SKM-1 (cell line): ENCODE measurements around the gene ZNF740.
"Not testable (repeated sequence)": the region's sequence is repeated elsewhere in the genome, so short reads cannot be mapped to it uniquely, and the experiment has no call there.

Source experiments
- DNase-seq: peaks from one replicate; lab custom pipeline; 2025; ENCODE audit not compliant: unreplicated experiment; lab: John Stamatoyannopoulos, UW

Gene ZNF740

DNA sequence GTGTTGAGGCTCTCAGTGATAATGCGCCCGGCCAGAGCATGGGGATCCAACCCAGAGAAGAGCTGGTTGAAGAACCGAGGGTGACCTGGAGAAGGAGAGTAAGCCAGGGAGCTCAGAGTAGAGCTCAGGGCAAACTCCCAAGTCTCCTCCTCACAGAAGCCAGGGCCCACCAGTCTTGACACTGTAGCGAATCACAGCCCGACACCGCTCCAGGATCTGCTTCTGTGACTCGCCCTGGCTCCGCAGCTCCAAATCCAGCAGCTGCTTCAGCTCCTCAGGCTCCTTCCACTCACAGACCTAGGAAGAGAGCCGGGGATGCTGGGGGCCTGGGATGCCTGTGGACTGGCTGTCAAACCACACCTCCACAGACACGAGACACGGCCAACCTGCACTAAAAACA, 8.2 kb upstream of the ZNF740 start:
- no peak for DNase-seq

DNA sequence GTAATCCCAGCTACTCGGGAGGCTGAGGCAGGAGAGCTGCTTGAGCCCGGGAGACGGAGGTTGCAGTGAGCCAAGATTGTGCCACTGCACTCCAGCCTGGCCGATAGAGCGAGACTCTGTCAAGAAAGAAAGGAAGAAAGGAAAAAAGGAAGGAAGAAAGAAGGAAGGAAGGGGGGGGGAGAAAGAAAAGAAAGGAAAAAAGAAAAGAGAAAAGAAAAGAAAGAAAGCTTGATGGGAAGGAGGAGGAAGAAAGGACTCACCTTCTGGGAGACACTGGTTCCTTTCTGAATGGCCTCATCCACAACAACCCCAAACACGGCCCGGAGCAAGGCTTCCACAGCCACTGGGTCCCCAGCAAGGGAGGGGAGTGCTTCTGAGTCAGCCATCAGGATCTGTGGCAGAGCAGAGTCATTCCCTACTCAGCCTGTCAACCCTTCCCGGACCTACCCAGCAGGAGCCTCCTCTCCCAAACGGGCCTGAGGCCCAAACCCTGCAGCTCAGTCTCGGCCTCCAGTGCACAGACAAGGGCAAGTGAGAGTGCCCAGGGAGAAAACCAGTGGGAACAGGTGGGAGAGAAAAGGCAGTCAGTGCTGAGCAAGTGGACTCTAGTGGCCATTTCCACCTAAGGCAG, 7.3 kb upstream of the ZNF740 start:
- no peak for DNase-seq

DNA sequence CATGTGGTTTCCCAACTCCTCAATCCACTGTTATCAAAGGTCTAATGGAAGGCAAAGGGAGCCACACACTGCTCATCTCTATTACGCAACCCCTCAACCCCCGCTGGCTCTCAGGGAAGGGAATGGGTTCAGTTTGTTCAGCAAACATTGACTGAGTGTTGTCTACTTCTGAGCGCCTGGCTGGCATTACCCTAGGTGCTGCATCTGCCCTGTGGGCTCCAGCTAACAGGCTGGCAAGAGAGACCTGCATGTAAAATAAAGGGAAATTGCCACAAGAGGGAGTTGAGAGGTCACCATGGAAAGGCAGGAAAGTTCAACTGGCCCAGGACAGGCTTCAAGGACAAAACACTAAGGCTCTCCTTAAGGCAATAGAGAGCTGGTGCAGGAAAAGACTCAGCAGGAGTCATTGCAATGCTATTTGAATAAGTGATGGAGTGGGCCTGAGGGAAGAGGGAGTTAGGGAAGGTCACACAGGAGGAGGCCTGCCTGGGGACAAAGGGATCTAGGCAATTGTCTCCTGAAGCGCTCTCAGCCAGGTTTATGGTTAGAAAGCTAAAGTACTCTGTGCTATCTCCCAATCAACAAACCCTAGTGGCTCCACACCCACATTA, 5.5 kb upstream of the ZNF740 start:
- DNase-seq: peak; percentile 1

DNA sequence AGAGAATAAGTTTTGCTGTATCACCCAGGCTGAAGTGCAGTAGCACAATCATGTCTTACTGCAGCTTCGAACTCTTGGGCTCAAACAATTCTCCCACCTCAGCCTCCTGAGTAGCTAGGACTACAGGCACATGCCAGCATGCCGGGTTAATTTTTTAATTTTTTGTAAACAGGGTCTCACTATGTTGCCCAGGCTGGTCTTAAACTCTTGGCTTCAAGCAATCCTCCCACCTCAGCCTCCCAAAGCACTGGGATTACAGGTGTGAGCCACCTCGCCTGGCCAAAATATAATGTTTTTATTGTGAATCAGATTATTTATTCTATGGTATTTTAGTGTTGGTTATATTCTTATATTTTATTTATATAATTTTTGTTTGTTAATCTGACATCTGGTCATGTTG, 3.8 kb upstream of the ZNF740 start:
- no peak for DNase-seq

DNA sequence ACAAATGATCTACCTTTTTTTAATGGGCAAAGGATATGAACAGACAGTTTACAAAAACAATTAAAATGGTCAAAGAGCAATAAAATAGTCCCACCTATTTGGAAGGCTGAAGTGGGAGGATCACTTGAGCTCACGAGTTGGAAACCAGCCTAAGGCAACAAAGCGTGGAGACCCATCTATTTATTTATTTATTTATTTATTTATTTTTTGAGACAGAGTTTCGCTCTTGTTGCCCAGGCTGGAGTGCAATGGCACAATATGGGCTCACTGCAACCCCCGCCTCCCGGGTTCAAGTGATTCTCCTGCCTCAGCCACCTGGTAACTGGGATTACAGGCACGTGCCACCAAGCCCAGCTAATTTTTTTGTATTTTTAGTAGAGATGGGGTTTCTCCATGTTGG, 3.1 kb upstream of the ZNF740 start:
- DNase-seq: not testable (repeated sequence)

DNA sequence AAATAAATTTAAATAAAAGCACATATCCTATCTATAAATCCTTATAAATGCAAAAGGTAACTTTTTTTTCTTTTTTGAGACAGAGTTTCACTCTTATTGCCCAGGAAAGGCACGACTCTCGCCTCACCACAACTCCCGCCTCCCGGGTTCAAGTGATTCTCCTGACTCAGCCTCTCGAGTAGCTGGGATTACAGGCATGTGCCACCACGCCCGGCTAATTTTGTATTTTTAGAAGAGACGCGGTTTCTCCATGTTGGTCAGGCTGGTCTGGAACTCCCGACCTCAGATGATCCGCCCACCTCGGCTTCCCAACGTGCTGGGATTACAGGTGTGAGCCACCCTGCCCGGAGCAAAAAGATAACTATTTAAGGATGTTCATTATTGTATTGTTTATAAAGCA, 1.7 kb upstream of the ZNF740 start:
- not testable (repeated sequence) for DNase-seq

DNA sequence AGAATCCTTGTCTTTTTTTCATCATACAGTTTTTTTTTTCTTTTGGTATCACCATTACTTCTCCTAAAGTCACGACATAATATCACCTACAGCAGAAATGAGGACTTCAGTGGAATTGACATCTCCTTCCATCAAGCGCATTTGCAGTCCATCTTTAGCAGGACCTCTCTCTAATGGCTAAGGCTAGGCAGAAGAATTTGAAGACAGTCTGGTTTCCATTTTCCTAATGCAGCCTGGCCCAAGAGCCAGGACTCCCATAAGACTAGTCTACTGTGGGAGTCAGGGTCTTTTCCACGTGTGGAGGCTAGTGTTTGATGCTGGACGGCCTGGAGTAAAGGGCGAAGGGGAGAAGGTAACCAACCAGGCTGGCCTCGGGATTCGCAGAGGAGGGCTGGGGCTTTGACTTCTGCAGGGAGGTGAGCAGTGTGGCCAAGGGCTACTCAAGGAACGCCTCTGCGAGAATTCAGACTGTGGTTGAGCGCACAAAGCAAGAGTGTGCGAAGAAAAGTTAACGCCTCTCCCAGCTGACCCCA, 769 bp upstream of the ZNF740 start:
- no peak for DNase-seq

DNA sequence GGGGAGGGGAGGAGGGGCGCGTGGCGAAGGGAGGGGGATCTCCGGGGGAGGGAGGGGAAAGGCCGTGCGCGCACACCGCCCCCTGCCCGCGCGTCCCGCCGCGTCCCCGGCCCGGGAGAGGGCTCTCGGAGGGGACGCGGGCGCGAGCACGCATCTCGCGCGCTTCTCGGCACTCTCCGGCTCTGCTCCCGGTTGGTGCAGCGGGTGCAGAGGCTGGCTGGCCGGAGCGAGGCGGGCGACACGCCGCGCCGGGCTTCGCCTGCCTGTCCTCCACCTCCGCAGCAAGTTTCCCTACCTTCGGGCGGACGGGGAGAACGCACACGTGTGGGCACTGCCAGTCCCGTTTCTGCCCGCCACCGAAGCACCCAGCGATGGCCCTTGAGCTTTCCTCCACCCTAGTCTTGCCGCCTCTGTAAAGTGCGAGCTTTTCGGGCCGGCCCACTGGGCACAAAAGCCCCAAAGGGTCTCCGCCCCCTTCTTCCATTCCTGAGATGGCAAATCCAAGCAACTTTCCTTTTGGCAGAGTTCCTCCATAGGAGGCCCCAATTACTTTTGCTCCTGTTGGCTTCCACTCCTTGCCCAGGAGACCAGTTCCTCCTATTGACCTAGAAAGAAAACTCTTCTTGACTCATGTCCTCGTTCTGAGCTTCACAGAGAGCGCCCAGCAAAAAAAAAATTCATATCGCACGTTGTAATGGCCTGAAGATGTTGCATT, 566 bp downstream of the ZNF740 start:
- DNase-seq: peak; percentile 11

DNA sequence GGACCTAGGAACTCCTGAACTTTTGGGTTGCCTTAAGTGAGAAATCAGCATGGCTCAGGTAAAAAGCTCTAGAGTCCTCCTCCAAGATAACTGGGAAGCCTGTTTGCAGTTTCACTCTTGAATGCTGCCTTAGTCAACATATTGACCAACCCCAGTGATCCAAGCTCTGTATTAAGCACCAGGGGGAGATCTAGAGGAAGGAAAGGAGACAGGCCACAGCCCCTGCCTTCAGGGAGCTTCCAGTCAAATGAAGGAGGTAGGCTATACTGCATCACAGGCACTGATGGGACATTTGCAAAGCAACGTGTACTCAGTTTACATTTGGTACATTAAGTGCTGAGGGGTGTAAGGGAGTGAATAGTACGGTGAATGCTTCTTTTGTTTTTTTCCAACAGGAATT, 1.4 kb downstream of the ZNF740 start:
- no peak for DNase-seq

DNA sequence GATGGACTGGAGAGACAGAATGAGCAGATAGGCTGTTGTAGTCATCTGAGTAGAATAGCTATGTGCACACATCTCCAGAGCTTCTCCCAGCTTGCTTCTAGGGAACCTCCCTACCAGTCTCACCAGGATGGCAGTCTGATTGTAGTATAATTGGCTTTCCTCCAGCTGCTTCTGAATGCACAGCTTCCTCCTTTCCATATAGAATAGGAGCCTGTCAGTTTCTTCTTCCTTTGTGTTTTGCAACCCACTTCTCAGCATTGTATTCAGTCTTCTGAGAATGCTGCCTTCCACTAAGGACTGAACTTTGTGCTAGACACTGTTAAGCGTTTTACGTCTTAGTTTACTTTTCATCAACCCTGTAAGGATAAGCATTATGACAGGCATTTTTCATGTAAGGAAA, 2.4 kb downstream of the ZNF740 start:
- no peak for DNase-seq

DNA sequence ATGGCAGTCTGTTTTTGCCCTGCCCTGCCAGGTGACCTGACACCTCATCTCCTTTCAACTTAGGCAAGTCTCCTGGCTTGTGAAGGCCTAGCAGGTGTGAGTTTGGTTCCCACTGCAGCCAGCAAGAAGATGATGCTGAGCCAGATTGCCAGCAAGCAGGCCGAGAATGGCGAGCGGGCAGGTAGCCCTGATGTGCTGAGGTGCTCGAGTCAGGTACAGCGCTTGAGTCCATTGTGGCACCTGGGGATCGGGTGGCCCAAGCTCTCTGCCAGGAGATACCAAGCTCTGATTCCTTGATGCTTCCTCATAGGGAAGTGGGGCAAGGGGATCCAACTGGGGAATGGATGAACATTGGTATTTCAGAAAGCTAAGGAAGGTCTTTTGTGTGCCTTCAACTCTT, 4.3 kb downstream of the ZNF740 start:
- DNase-seq: no peak

DNA sequence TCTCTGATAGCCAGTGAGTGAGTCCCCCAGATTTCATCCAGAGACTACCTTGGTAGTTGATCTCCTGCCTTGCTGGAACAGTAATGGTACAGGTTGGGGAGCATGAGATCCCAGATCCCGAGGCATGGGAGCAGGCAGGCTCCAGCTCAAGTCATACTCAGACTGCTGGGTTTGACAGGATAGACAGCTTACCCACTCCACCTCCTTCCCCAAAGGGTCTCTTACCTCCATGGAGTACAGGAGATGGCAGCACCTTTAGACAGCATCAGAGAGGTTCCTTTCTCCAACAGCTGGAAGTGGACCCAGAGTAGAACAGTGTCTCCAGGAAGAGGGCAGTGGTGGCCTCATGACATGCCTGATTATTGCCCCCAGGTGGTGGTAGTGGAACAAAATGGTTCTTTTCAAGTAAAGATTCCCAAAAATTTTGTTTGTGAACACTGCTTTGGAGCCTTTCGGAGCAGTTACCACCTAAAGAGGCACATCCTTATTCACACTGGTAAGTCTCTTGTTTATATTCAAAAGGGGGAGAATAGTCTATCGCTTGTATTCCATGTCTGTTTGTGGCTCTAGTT, 5.1 kb downstream of the ZNF740 start:
- DNase-seq: no peak

DNA sequence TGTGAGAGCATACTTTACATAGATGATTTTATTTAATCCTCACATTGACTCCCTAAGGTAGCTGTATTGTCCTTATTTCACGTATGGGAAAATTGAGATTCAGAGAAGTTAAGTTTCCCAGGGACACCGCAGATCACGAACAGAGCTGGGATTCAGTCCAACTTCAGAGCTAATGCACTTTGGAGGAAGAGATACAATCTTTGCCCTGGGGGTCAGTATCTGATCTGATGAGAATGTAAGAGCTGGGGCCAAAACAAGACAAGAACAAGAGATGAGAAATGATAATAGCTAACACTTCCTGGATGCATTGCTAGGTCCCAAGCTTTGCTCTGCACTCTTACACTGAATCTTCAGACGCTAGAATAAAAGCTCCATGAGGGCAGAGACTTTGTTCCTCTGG, 6.2 kb downstream of the ZNF740 start:
- no peak for DNase-seq

DNA sequence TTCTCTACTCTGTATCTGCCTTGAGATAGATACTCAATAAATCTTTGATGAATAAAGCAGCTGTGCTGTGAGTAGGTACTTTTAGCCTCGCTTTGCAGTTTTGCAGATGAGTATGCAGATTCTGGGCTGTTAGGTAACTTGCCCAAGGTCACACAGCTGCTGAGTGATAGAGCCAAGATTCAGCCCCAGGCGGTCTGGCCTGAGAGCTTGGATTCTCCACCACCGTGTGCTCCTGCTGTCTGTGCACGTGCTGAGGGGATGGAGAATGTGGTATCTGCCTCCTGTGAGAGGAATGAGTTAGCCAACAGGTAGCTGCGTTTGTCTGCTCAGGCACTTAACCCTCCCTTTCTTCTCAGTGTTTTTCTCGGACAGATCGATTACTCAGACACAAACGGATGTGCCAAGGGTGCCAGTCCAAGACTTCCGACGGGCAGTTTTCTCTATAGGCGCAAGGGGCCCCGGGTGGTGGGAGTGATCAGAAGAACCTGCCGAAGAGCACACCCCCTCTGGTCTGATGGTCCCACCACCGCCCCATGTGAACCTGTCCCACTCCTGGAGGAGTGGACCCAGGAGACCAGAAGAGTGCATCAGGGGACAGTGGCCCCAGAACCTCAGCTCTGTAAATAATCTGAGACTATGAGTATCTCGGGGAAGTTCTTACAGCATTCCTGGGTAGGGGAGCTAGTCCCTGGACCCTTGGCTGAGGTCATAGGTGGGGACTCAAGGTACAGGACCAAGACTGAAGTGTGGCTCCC, 6.8 kb downstream of the ZNF740 start:
- no peak for DNase-seq

DNA sequence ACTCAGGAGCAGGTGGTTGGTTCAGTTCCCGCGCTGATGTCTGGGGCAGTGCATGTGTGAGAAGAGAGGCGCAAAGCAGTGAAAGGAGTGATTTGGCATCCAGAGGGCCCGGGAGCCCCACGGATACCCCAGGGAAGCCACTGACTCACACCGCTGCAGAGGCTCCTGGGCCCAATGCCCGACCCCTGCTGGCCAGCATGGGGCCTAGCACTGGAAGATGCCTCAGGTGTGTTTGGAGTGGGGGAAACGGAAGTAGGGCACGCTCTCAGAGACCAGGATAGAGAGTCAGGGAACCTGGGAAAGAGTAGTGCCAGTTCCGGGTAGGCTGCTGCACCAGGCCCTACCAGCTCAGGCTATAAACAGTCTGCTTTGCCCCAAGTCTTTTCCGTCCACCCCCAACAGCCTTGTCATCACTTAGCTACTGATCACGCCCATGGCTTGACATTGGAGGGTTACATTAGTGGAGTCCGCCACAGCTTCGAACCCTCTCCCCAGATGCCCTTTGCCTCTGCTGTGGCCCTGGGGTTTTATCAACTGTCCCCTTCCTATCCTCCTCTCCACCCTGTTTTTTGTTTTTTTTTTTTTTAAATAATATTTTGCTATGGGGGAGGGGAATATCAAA, 9.7 kb downstream of the ZNF740 start:
- no peak for DNase-seq

DNA sequence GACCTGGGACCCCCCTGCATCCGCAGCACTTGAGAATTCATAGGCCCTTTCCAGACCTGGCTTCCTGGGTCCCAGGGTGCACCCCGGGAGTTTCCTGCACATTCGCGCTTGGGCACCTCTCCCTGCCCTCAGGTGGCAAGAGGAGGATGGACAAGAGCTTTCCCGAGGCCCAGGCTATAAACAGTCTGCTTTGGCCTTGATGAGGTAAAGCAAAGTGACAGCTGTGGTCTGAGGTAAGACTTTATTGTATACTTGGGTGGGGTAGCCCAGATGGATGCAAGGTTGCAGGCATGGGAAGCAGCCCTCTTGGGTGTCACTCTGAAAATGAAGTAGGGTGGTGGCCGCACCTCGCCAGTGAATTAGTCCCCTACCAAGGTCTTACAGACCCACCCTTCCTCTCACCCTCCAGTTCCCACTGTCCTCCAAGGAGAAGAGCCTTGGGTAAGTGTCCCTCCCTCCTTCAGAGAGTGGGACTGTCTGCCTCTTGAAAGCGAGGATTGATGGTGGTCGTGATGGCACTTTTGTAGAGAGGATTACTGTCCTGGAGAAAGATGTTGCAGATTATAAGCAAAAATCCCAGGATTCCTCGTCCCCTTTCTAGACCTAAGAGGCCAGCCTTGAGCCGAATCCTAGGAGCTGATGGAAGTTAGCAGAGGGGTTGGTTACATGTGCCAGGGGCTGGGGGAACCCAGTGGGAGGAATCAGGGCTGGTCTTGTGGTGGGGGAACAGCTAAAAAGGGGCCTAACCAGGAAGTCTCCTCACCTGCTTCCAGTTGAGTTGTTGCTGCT, 10.8 kb downstream of the ZNF740 start:
- DNase-seq: no peak

DNA sequence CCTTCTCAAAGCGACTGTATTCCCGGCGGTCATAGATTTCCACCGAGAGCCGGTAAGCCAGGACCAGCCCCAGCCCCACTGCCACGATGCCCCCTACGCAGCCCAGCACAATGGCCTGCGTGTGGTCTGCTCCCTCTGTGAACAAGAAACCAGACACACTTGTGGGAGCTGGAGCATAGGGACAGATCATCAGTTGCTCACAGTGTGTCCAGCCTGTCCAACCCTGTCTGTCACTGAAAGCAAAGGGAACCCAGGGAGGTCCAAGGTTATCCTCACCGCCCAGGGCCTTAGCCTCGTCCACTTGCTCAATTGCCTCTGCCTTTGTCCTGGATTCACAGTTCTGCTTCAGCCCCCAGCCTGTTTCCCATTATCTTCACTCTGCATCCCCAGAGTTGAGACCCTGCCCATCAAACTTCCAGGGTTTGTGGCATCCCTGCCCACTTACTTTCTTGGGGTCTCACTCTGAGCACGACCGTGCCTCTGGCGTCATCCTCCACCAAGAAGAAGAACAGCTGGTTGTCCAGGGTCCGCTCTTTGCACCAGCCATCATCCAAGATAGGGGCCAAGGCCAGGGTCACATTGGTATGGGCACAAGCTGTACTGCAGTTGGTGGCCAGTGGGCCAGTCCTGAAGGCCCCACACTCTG, 11.5 kb downstream of the ZNF740 start:
- DNase-seq: no peak

DNA sequence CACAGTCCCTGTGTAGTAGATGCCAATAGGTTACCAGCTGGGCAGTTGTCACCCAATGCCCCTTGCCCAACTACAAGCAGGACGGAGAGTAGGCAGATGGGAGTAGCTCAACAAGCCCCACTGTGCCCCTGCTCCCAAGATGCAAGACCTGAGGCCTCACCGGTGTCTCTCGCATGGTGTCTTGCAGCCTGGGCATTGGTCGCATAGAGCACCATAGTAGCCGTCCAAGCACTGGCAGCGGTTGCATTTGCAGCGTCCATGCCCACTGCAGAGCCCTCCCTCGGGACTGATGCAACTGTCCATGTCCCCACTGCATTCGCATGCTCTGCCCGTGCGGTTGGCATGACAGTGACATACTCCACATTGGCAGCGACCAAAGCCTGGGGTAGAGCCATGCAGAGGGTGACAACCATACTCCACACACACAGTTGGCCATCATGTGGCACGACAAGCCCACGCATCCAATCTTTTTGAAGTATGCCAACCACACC, 12.1 kb downstream of the ZNF740 start:
- no peak for DNase-seq

DNA sequence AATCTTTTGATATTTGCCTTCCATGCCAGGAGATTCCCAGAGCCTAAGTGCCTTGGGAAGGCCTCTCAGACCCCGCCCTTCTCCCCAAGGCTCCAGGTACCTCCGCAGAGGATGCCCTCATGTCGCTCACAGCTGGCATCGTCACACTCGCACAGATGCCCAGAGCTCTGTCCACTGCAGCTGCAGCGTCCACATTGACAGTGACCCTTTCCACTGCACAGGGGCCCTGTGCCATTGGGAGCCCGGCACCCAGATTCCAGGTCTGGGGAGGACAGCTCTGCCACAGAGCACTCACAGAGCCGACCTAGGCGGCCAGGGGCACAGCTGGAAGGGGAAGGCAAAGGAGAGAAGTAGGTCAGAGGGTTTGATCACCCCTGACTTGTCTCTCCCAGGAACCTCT, 12.5 kb downstream of the ZNF740 start:
- DNase-seq: no peak
